ENCODE data around the gene COMMD8.

GRCh38 chr4:47475411-47475810 lies 11.9 kb upstream of the COMMD8 start:
- TF ChIP-seq CEBPB (IDR thresholded peaks at IDR 0.05) (no peak), CTCF (IDR thresholded peaks at IDR 0.05) (no peak)

All from A549 (cell line).